Measurements from ENCODE around the gene ADORA1.

The ADORA1 gene

DNA sequence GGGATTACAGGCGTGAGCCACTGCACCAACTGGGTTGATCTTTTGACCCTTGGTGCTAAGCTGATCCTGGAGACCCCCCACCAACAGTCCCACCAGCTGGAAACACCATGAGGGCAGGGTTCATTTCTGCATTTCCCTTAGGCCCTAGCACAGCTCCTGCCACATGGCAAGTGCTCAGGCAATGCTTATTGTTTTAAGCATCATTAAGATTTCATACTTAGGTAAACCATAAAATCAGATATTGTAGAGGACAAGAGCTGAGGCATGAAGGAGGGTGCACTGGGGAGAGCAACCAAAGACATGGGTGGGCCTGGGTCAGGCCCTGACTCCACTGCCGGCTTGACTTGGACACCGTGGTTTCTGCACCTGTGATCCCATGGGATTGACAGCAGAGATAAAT is 84.3 kb downstream of the ADORA1 start:
- no peak for DNase-seq (ENCODE audit: low read depth, low spot score)

DNA sequence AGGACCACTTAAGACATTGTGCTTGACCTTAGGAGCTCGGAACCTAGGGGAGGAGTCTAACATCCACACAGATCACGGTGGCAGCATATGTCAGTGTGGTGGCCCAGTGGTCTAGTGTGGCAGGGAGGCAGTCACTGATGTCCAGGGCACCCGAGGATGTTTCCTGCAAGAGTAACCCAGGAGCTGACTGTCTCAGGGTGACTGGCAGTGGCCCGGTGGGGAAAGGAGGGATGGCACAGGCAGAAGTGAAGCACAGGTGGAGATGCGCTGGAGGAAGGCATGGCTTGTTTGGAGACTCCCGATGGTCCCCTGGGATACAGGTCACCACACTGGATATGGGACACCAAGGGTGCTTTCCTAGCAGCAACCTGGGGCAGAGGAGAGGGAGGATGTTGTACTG is 85.6 kb downstream of the ADORA1 start:
- no peak for DNase-seq (ENCODE audit: low read depth, low spot score)

DNA sequence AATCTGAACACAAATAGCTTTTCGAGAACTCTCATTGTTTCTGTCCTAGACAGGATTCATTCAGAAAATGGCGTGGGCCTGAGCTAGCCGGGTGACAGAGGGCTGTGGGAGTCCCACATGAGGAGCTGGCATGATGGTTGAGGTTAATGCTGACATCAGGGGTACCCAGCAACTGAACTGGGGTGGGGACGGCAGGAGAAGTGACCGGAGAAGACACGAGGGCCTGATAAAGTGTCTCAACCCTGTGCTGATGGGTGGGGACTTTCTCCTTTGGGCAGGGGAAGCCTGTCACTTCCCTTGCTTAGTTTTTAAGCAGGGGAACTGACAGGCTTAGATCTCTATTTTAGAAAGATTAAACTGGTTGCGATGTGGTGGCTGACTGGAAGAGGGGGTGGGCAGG is 87.3 kb downstream of the ADORA1 start:
- no peak for DNase-seq (ENCODE audit: low read depth, low spot score)

DNA sequence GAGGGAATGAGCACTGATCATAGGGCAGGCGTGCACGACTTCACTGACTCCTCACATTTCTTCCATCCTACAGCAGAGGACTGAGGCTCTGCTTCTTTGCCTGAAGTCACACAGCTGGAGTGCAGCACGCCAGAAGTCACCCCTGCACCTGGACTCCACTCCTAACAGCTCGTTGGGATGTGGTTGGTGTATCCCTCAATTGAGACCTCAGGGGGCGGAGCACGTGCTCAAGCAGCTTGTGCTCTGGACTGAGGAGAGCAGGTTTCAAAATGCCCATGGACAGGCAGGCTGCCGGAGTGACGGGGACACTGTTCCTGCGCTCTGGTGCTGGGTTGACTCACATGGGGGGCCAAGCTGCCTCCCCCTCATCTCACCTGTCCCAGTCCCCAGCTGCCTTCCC is 88.0 kb downstream of the ADORA1 start:
- no peak for DNase-seq (ENCODE audit: low read depth, low spot score)

DNA sequence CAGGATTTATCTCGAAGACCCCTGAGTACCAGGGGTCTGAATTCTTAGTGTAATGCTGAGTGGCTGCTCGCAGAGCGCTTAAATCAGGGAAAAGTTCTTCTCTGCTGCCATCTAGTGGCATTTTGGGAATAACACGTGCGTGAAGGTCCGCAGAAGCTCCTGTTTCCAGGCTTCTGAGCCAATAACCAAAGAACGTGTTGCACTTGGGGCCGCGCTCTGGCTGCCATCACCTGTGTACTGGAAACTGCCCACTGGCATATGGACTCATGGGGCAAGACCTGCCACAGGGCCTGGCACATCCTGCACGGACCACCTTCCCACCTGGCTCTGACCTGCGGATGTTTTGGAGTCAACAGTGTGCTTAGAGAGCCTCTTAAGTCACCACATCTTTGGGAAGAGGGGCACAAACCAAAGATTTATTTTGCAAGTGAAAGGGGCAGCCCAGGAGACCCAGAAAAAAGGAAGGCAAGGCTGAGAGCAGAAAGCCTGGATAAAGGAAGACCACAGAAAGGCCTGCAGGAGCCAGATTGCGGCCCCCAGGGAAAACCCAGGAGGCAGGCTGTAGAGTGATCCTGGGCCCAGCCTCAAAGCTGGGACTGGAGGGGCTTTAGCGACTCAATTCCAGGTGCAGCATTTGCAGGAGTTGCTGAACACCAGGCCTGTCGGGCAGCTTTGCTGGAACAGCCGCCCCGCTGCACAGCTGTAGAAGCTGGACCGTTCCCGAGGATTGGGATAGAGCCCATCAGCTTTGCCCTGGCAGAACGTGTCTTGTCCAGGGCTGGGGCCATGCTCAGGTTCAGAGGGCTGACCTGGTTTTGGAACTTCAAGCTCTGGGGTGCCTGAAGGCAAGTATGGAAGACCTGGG is 89.0 kb downstream of the ADORA1 start:
- peak; percentile 51 for DNase-seq (ENCODE audit: low read depth, low spot score)
